Hepatocyte (in vitro differentiated cells): Measurements from ENCODE around the gene ERO1B.

Experiments used
- EZH2 ChIP-seq: fragments of 200-600 bp; sonication (generic); IDR thresholded peaks from 2 replicates; pipeline ENCODE4 v1.6.1; 2016; ENCODE audit warnings: antibody characterized with exemption, mild to moderate bottlenecking, borderline replicate concordance
- EZH2phosphoT487 ChIP-seq: fragments of 200-600 bp; sonication (generic); IDR thresholded peaks from one replicate; pipeline ENCODE4 v1.6.1; 2018; ENCODE audit warnings: antibody characterized with exemption, mild to moderate bottlenecking, low read depth, moderate library complexity; ENCODE audit not compliant: unreplicated experiment, severe bottlenecking

- TF ChIP-seq EZH2phosphoT487 (no peak), EZH2 (no peak)
Measured at GRCh38 chr1:236311040-236311439, 29.3 kb upstream of the ERO1B start.
